CD4-positive, alpha-beta T cell treated with Interferon alpha-2 for 1 hour (primary cell): ENCODE measurements around the gene ITPR1.

Source experiments
- DNase-seq, 2 donors: peaks; one replicate each; pipeline ENCODE4 v3.0.0-alpha.2; 2020 to 2022

The ITPR1 gene

DNA sequence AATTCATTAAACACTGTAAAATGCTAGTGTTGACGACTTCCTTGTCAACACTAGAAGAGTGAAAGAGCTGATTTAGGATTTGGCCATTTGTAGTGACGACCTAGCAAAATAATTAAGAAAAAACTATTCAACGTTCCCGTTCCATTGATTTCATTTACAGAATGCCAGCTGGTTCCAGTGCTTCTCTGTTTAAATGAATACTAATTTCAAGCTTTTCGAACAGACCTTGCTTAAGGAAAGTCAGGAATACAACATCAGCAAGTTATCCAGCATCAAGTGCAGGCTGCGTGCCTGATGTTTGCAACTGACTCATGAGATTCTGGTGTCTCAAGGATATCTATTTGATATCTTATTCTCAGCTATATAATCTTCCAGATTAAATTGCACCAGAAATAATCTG is 387.7 kb downstream of the ITPR1 start:
- DNase-seq: no peak

- no peak for DNase-seq
These were observed 389.4 kb downstream of the ITPR1 start for GRCh38 chr3:4882548-4882947.

DNA sequence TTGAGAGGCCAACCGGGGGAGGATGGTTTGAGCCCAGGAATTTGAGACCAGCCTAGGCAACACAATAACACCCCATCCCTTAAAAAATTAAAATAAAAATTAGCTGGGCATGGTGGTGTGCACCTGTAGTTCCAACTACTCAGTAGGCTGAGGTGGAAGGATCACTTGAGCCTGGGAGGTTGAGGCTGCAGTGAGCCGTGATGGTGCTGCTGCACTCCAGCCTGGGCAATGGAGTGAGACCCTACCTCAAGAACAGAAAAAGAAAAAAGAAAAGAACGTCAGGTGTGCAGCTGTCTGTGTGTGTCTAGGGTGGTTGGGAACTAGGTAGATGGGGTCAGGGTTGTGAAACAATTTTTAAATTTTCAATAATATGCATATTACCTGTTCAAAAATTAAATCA is 389.9 kb downstream of the ITPR1 start:
- no peak for DNase-seq

DNA sequence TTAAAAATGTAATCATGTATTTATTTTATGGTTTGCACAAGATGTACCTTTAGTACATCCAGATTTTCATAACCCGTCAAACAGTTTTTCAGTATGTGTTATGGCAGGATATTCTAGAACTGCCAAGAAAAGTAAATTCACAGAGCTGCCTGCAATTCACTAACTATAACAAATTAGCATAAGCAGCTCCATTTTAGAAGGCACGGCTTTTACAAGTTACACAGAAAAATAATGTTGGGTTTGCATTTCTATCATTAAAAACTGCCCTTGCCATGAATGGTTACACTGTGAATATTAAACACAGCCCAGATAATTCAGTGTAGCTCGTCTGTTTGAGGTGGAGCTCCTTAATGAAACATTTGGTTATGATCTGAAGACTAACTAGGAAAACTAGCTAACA is 391.7 kb downstream of the ITPR1 start:
- no peak for DNase-seq

DNA sequence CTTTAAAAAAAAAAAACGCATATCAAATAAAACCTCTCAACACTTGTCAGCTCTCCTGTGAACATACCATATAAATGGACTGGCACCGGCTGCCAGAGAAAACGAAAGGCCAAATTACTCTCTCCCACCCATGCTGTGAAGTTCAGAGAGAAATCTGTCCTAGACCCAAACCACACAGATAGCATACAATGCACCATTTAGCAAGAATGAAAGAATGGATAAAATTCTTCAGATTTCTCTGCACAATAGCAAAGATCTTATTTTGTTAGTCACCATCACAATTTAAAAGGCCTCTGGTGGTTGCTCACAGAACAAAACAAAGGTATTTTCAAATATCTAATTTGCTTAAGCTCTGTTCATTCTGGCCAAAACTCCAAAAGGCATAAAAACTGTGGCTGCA is 392.2 kb downstream of the ITPR1 start:
- DNase-seq: no peak

DNA sequence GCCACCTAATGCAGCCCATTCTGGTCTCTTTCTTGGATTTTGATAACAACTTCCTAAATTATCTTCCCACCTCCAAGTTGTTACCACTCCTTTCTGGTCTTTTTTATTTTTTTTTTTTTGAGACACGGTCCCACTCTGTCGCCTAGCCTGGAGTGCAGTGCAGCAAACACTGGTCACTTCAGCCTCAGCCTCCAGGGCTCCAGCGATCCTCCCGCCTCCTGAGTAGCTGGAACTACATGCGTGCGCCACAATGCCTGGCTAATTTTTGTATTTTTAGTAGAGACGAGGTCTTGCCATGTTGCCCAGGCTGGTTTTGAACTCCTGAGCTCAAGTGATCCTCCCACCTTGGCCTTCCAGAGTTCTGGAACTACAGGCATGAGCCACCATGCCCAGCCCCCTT is 393.3 kb downstream of the ITPR1 start:
- DNase-seq: no peak

GRCh38 chr3:4887177-4887576 is 394.0 kb downstream of the ITPR1 start:
- DNase-seq: no peak

DNA sequence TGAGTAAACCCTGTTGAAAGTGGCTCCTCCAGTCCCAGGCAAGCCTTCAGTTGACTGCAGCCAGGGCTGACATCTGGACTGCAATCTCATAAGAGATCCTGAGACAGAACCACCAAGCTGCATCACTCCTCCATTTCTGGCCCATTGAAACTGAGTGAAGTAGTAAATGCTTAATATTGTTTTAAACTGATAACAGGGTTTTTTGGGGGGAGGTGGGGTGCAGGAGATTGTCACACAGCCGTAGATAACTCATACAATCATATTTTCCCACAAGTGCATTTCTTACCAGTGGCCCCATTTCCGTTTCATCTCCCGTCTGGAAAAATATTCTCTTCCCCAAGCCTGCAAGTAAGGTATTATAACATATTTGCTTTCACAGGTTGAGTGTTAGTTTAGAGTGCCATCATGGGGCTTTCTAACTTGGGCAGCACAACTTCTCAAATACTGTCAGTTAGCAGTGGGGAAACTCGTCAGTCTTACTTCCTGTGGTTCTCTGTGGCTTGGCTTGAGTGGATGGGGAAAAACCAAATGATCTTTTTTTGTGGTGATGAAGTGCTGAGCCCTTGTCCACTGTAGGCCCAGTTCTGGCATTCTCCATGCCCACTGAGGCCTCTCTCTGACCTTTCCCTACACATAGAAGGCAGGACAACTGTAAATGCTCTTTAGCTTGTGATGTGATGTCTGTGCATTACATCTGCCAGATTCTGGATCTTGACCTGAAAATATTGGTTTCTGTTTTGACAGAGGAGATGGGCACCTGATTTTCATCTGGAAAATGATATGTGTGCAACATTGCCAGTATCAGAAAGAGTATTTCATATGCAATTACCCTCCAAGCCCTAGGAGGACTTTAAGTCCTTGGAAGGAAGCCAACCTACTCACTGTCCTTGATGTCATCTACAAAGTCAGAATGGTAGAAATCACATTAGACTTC is 396.0 kb downstream of the ITPR1 start:
- DNase-seq: peak; percentile 26 to 56

DNA sequence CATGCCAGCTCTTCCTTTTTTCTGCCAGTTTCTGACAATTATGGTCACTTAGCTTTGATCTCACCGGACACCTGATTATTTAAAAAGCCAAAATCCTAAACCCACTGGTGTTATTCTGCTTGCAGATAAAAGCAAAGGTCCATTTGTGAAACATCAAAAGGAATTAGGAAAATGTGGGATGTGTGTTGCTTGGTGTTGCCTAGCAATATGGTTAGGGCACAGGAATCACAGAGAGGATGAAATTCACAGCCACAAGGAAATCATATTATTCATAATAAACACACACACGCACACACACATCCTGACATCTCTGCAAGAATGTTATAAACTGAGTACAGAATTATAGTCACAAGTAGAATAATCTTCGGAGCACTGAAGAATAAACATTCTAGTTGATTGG is 396.7 kb downstream of the ITPR1 start:
- DNase-seq: no peak

- no peak for DNase-seq
These were observed 401.9 kb downstream of the ITPR1 start for GRCh38 chr3:4894891-4895530.

- DNase-seq: no peak
These were observed 402.7 kb downstream of the ITPR1 start for GRCh38 chr3:4895838-4896237.
